ENCODE results near the gene TFF3. TPM values are rescaled to one million over a fixed set of nuclear protein-coding genes. Genes with fewer than 3 reads are reported as not detected.

The TFF3 gene
- total RNA-seq, 2 donors from 2014 or later, result 6.3 to 16.3 TPM

DNA sequence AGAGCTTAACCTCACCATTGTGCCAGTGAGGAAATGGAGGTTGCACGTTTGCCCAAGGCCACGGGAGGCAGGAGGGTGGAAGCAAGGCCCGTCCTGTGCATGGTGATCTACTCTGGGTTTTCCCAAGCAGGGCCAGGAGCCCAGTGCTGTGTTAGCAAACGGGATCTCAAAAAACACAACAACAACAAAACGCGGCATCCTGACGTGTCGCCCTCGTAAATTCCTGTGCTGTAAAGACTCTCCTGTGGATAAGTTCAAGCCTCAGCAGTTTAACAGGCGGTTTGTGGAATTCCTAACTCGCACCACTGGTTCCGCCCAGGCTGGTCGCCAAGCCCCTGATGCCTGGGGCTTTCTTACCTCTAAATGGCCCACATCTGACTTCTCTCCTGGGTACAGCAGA lies 39.1 kb downstream of the TFF3 start:
- no peaks in the 10 kb centered on the region for H3K36me3 ChIP-seq (replicated peaks in 1 of 2; ENCODE audit: insufficient read depth in 1 of 2, low read depth in 2 of 2)
- intact Hi-C loops (cut with DNase I), result no loop called here
- TF ChIP-seq, protein P1, sequence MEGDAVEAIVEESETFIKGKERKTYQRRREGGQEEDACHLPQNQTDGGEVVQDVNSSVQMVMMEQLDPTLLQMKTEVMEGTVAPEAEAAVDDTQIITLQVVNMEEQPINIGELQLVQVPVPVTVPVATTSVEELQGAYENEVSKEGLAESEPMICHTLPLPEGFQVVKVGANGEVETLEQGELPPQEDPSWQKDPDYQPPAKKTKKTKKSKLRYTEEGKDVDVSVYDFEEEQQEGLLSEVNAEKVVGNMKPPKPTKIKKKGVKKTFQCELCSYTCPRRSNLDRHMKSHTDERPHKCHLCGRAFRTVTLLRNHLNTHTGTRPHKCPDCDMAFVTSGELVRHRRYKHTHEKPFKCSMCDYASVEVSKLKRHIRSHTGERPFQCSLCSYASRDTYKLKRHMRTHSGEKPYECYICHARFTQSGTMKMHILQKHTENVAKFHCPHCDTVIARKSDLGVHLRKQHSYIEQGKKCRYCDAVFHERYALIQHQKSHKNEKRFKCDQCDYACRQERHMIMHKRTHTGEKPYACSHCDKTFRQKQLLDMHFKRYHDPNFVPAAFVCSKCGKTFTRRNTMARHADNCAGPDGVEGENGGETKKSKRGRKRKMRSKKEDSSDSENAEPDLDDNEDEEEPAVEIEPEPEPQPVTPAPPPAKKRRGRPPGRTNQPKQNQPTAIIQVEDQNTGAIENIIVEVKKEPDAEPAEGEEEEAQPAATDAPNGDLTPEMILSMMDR (IDR thresholded peaks at IDR 0.05), result no peak
- no peak for TF ChIP-seq POLR2A (IDR thresholded peaks at IDR 0.05)
- H3K27ac ChIP-seq, result no peak overlapping the region
- no peaks in the 10 kb centered on the region for H3K9me3 ChIP-seq
- no peaks in the 10 kb centered on the region for H3K4me1 ChIP-seq
- no peak overlapping the region for H3K4me3 ChIP-seq
- 73 to 76% methylated on average over 13 of the region's 13 CpGs for WGBS, 2 donors
- DNase-seq (no peak), ATAC-seq (no peak)
- H3K27me3 ChIP-seq, result no peaks in the 10 kb centered on the region

DNA sequence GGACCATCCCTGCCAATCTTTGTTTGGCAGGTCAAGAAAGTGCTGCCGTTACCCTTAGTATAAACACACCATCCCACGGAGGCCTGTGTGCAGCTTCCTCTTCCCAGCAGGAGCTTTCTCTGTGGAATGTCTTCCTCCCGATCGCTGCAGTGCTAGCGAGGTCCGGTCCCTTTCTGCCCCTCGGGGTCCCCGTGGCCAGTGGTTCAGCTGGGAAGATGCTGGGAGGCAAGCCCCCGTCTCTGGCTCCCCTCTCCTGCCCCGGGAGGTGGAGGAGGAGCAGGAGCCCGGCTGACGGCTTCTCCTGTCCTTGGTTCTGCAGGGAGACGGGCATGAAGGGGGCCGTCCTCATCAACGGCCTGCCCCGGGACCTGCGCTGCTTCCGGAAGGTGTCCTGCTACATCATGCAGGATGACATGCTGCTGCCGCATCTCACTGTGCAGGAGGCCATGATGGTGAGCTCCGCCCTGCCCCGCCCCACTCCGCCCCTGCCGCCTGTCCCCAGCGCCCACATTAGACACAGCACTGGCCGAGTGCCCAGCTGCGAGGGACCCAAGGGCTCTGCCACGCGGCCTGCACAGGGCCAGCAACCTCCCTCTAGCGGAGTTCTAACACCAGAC lies 42.1 kb downstream of the TFF3 start:
- H3K36me3 ChIP-seq (replicated peaks in 1 of 2; ENCODE audit: insufficient read depth in 1 of 2, low read depth in 2 of 2), result no peaks in the 10 kb centered on the region
- no peaks in the 10 kb centered on the region for H3K9me3 ChIP-seq
- no peaks in the 10 kb centered on the region for H3K27me3 ChIP-seq
- intact Hi-C loops (cut with DNase I), result no loop called here
- no peak for DNase-seq
- WGBS, 2 donors, result 84% methylated on average over 28 to 29 of the region's 29 CpGs
- no peak overlapping the region for H3K27ac ChIP-seq
- TF ChIP-seq, protein P1 (IDR thresholded peaks at IDR 0.05), result no peak
- TF ChIP-seq POLR2A (IDR thresholded peaks at IDR 0.05), result no peak
- H3K4me3 ChIP-seq, result no peak overlapping the region
- no peak for ATAC-seq
- H3K4me1 ChIP-seq, result no peaks in the 10 kb centered on the region

DNA sequence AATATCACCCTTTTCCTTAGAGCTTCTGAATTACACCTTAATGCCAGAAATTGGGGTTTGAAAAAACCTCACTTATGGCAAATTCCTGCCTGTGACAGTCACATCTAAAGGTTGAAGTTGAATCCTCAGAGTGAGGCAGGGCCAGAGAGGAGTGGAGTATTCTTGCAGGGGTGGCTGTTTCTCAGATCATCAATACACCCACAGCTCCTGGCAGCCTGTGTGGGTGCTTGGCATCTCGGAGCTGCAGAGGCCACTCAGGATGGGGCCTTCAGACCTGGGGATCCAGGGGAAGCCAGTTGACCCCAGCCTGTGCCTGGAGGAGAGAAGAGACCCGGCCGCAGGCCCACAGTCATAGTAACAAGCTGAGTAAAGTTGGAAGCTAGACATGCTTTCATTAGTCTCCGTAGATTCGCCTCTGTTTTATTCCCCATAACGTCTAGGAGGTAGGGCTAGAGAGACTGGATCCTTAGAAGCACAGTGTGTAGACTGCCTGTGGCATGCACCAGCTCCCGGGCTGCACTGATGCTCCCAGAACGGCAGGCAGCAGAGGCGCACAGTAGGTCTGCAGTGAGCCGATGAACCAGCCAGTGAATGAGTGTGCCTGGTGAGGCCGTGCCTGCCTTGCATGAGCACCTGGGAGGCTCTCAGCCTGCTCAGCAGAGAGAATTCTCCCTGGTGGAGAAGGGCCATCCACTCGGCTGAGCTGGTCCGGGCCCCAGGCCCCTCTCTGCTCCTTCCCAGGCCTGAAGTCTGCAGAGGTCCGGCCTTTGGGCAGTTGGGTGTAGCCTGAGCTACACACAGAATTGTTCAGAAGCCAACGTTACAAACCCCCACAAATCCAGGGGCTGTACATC lies 42.9 kb downstream of the TFF3 start:
- intact Hi-C loops (cut with DNase I), result no loop called here
- WGBS, 2 donors, result 79 to 90% methylated on average over 2 to 15 of the region's 15 CpGs
- no peak for DNase-seq
- H3K4me1 ChIP-seq, result no peaks in the 10 kb centered on the region
- no peak for ATAC-seq
- H3K27ac ChIP-seq, result no peak overlapping the region
- no peaks in the 10 kb centered on the region for H3K36me3 ChIP-seq (replicated peaks in 1 of 2; ENCODE audit: insufficient read depth in 1 of 2, low read depth in 2 of 2)
- H3K27me3 ChIP-seq, result no peaks in the 10 kb centered on the region
- H3K4me3 ChIP-seq, result no peak overlapping the region
- TF ChIP-seq, protein P1 (IDR thresholded peaks at IDR 0.05), result no peak
- TF ChIP-seq POLR2A (IDR thresholded peaks at IDR 0.05), result no peak
- no peaks in the 10 kb centered on the region for H3K9me3 ChIP-seq

DNA sequence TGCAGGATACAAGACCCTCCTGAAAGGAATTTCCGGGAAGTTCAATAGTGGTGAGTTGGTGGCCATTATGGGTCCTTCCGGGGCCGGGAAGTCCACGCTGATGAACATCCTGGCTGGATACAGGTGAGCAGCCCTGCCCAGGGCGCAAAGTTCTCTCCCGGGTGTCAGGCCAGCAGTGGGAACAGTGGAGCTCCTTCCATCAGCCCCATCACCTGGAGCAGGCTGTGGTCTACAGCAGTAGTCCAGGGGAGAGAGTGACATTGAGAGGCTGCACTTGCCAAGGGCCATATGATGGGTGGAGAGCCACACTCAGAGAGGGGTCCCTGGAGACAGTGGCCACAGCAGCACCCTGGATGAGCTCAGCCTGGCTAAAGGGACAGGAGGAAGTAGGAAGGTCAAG lies 44.1 kb downstream of the TFF3 start:
- H3K27me3 ChIP-seq, result no peaks in the 10 kb centered on the region
- H3K4me3 ChIP-seq, result no peak overlapping the region
- H3K36me3 ChIP-seq (replicated peaks in 1 of 2; ENCODE audit: insufficient read depth in 1 of 2, low read depth in 2 of 2), result no peaks in the 10 kb centered on the region
- intact Hi-C loops (cut with DNase I), result no loop called here
- no peaks in the 10 kb centered on the region for H3K4me1 ChIP-seq
- H3K9me3 ChIP-seq, result no peaks in the 10 kb centered on the region
- H3K27ac ChIP-seq, result no peak overlapping the region
- DNase-seq (no peak), ATAC-seq (no peak)
- TF ChIP-seq, protein P1 (IDR thresholded peaks at IDR 0.05), result no peak
- no peak for TF ChIP-seq POLR2A (IDR thresholded peaks at IDR 0.05)
- WGBS, 2 donors, result 81 to 89% methylated on average over 5 to 6 of the region's 6 CpGs
